ENCODE results near the gene MIF4GD. TPM values are rescaled to one million over a fixed set of nuclear protein-coding genes. Genes with fewer than 3 reads are reported as not detected.
"Not testable (repeated sequence)": the region's sequence is repeated elsewhere in the genome, so short reads cannot be mapped to it uniquely, and the experiment has no call there.

Gene MIF4GD
- total RNA-seq, 1 donor from 2014 or later, result 12.8 TPM

DNA sequence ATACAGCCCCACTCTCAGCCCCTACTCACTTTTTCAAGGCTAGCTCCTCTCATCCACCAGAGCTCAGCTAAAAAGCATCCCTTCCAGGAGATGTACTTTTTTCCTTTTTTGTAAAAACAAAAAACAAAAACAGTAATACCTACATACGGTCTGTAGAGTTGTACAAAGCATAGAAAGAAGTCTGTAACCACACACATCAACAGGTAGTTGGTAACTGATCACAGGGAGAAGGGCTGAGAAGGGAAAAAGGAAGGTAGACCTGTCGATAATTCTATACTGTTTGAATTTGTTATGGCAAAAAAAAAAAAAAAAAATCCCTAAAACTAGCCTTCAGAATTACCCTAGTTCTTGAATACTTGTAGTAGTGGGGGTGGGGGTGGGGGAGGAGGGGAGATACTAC is 17.3 kb upstream of the MIF4GD start:
- DNase-seq, result no peak

DNA sequence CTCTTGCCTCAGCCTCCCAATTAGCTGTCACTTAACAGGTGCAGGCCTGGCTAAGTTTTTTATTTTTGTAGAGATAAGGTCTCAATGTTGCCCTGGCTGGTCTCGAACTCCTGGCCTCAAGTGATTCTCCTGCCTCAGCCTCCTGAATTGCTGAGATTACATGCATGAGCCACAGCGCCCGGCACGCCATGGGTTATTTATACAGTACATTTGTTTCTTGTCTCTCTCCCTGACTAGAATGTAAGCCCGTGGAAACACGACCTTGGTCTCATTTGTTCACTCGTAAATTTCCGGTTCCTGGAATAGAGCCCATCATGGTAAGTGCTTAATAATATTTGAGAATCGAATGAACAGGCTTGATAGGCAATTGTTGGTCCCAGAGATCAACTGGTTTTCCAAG is 16.2 kb upstream of the MIF4GD start:
- no peak for DNase-seq

DNA sequence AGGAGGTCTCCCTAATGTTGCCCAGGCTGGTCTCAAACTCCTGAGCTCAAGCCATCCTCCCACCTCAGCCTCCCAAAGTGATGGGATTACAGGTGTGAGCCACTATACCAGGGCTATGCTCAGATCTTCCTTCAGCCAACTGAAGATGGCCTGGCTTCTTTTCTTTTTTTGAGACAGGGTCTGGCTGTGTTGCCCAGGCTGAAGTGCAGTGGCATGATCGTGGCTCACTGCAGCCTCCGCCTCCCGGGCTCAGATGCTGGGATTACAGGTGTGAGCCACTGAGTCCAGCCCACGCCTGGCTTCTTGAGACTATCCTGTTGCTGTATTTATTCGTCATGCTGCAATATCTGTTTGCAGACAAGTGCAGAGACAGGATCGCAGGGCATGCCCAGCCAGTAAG is 14.1 kb upstream of the MIF4GD start:
- no peak for DNase-seq

DNA sequence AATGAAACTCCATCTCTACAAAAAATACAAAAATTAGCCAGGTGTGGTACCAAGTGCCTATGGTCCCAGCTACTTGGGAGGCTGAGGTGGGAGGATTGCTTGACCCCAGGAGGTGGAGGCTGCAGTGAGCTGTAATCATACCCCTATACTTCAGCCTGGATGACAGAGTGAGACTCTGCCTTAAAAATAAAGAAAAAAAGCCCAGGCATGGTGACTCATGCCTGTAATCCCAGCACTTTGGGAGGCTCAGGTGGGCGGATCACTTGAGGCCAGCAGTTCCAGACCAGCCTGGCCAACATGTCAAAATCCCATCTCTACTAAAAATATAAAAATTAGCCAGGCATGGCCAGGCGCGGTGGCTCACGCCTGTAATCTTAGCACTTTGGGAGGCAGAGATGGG is 9.2 kb upstream of the MIF4GD start:
- DNase-seq, result not testable (repeated sequence)

DNA sequence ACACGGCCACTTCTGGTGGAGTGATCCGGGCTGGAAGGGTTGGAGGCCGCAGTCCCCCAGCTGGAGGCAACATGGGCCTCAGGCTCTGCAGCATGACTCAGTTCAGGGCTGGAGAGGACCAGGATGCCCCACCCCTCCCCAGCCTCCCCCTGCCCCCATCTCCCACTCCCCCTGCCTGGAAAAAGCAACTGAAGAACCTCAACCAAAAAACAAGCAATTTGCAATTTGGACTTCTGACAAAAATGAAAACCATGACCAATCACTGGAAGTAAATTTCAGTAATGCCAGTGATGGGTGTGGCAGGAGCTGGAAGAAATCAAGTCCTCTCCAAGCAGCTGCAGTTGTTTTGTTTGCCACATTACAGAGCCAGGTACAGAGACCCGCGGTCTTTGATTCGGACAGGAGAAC is 6.6 kb upstream of the MIF4GD start:
- no peak for DNase-seq

DNA sequence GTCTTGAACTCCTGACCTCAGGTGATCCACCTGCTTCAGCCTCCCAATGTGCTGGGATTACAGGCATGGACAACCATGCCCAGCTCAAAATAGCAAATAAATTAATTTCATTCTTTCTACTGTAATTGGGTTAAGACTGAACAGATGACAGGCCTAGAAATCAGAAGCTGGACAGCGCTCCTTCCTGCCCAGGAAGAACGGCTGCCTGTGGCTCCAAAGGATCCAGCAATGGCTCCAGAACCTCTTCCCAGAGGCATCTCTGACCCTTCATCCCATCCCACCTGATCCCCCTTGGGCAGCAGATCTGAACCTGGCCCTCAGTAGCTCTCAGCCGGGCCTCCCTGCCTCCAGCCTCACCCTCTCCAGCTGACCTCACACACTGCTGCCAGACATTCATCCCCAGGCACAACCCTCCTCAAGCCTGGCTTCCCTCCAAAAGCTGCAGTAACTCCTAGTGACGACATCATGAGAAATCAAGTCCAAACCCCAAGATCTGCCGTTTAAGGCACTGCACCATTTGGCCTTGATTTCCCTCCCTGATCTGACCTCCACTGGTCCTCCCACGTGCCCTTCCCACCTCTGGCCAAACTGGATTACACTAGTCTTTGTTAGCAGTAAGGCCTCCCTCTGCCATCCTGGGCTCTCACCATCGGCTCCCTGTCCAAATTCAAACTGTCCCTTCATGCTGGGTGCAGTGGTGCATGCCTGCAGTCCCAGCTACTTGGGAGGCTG is 3.1 kb upstream of the MIF4GD start:
- no peak for DNase-seq

DNA sequence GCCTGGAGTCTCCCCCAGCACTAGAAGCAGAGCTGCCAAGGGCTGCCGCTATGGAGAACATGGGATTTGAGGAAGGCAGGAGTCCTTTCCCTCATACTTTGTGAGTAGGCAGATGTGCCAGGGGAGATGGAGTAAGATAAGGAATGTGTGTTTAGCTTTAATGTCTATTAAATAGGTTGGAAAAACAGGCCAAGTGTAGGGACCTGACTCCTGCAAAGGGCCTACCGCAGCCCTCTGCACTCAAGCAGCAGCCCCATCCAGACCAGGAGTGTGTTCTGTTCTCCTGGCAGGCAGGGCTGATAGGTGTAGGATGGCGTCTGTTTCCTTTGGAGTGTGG is 1.8 kb upstream of the MIF4GD start:
- DNase-seq, result no peak

DNA sequence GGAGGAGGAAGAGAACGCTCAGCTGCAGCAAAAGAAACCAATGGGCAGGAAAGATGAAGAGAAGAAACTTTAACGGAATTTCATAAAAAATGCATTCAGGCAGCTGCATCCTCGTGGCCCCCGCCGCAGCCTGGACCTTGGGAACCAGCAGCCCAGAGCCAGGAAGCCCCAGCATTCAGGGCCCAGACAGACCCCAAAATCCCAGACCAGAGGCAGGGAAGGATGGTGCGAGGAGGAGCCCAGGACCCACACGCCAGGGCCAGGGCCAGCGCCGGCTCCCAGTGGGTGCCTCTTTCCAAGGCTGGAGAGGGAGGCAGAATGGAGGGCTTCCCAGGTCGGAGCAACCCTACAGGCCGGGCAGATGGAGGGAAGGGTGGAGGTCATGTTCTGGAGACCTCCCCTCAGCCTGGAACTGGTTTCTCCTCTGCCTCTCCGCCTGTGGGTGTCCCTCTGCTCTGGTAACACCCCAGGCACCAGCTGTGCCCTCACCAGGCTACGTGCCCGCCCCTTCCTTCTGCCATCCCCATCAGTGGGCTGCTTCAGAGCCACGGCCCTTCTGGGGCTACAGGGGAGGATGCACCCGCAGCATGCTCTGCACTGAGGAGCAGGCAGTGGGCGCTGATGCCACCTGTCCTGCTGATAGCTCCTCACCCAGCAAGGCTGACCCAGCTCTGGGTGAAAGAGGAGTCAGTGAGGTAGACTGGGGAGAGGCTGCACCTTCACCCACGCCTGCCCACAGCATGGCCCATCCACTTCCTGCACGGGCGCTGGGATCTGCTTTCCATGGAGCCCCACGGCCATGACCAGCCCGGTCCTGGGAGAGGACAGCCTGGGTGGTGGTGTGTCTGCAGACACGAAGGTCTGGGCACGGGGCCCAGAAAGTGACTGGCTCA is 1.2 kb upstream of the MIF4GD start:
- no peak for DNase-seq

DNA sequence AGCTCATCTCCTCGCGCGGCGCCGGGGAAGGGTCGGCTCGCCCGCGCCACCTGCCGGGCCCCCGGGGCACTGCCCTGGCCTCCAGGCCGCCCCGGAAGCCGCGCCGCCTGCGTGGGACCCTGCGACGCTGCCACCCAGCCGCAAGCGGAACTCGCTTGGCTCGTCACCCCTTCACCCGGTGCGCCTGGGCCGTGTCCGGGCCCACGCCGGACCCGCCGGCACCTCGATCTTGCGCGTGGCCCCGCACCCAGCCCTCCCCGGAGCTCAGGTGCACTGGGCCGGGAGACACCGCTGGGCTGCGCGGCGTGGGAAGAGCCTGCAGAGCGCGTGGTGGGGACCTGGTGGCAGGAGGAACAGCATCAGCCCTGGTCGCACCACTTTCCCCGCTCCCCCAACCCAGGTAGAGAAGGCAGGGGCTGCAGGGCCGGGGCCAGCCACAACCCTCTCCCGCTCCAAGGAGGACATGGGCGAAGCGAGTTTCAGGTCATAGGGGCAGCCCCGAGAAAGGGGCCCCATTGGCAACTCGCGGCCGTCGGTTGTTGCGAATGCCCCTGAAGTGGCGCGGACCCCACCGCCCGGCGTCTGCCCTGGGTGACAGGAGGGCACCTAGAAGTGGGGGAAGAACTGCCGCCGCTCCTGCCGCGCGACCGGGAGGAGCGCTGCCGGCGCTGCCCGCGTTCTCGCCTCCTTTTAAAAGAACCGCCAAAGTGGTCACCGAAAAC is 363 bp upstream of the MIF4GD start:
- DNase-seq, result peak; percentile 37

DNA sequence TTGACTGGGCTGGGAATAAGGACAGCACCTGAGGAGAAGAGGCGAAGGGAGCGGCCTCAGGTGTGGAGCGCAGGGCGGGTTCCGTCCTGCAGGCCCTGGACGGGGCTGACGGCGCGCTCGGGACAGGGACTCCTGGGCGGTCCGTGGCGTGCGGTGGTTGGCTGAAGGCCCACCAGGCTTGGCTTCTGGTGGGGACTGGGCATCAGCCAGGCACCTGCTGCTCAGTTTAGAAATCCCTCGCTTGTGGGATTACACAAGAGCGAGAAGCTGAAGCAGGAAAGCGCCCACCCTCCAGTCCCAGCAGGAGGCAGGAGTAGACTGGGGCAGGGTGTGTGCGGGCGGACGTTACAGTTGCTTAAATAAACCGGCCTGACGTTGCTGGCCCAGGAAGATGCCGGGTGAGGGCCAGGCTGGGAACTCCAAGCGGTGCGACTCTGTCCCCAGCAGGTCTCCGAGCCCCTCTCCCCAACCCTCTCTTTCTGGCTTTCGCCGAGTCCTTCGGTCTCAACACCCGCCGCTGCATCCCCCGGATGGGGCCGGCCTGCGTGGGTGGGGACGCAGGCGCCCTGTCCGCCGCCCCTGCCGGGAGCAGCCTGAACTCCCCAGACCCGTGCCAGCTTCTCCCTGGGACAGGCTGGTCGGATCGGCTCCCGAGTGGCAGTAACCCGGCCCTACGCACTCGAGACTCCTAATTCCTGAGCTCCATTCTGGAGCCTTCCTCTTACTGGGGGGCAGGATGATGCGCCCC is 639 bp downstream of the MIF4GD start:
- DNase-seq, result peak; percentile 76

DNA sequence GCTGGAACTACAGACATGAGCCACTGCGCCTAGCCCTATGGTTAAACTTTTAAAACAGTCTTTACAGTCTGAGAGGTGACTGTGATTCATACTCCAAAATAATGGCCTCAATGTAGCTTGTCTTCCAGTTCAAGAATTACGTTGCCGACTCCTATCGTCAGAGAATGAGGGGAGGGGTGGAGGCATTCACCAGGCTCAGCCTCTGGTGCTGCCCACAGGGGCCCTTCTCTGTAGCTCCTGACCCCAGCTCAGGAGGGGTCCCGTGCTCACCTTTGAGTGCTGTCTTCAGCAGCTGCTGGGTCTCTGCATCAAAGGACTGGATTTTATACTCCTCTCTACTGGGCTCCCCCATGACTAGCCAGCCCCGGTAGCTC is 1.2 kb downstream of the MIF4GD start:
- no peak for DNase-seq

DNA sequence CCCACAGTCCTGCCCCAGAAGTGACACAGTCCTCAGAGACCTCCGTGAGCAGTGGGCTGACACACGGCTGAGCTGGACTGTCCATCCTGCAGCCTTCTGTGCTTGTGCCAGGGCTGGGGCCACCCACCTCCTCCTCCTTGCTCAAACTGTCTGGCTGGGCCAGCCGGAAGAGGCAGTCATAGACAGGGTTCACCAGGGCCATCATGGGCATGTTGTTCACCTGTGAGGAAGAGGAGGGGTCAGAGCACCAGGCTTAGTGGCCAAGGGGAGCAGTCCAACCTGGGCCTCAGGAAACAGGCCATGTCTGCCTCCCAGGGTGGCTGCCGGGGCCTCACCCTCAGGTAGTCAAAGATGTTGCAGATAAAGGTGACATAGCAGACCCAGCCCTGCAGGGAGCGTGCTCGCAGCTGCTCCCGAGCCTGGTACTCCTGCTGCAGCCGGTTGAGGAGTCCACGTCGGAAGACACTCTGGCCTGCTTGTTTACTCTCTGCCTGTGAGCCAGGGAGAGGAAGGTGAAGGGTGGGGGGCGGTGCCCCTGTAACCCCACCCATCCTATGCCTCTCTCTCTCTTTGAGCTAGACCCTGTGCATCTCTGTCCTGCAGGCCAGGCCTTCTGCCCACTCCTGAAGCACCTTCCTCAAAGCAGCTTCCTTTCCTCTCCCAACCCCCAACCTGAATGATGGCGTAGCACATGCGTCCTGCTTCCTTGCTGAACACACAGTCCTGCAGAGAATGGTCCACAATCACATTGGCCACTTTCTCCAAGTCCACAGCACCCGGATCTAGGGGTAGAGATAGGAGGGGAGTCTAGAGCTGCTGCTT is 3.4 kb downstream of the MIF4GD start:
- no peak for DNase-seq

DNA sequence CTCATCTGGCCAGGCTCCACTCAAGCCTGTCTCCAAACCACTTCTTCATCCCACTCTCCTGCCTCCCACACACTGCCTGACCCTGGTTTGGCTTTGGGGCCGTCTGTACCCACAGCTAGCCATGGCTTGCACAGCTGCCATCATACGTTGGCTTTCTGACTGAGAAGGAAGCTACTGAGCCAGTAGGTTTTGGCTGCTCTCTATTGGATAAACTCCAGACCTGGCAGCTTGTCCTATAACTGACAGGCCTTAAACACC is 3.9 kb downstream of the MIF4GD start:
- no peak for DNase-seq

DNA sequence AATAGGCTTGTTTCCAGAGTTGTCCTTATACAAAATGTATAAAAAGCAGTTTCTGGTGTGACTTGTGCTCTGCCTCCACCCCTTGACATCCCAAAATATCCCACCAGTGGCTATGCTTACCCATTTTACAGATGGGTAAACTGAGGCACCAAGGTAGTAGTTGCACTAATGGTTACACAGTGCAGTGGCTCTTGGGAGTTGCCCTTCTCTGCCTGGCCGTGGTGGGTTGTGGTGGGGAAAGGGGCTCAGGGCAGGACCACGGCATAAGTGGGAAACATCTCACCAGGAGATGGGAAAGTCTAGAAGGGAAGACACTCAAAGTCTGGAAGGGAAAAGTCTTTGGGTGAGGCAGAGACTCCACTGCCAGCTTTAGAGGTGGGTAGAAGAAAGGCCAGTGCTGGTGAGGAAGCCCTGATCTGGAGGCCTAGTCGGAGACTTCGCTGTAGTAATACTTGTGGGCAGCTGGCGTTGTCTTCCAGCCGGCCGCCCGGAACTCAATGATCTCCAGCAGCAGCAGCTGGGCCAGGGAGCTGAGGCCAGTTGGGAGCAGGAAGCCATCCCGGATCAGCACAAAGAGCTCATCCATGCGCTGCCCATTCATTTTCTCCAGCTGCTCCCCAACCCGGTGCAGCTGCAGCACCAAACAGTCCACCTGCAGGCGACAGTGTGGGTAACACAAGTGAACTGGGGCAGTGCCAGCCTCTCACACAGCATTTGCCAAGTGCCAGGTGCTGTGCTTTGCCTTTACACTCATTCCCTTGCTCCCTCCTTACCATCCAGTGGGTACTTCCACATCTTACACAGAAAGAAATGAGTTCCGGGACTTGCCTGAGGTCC is 4.5 kb downstream of the MIF4GD start:
- DNase-seq, result no peak

DNA sequence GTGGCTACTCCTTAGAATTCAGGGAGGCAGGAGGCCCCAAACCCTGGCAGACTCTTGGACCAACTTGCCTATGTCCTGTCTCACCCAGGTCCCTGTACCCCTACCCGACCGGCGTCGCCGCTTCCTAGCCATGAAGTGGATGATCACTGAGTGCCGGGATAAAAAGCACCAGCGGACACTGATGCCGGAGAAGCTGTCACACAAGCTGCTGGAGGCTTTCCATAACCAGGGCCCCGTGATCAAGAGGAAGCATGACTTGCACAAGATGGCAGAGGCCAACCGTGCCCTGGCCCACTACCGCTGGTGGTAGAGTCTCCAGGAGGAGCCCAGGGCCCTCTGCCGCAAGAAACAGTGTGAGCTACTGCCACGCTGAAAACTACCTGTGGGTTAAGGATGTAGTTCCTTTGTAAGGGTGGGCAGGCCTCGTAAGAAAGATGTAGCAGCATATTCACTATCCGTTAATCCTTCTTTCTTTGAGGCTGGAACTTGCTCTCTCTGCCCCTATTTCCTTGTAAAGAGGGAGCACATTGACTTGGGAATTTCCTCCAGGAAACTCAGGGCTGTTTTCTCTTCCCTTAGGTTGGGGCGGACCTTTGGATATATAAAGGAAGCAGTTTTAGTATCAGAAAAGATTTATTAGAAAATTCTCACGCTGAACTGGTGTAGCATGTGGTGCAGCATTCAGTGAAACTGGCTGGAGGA is 5.3 kb downstream of the MIF4GD start:
- peak; percentile 94 for DNase-seq

DNA sequence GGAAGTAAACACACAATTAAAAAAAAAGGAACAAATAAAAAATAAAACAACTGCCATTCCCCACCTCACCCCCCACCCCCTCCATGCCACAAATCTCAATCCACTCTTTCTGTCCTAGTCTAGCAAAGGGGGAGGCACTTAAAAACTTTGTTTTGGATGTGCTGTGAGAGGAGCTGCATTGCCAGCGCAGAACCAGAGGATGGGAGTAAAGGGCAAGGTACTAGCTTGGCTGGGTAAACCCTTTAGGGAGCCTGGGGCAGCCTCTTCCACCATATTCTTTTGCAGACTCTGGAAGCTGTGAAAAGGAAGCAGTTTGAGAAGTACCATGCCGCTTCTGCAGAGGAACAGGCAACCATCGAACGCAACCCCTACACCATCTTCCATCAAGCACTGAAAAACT is 8.0 kb downstream of the MIF4GD start:
- no peak for DNase-seq

DNA sequence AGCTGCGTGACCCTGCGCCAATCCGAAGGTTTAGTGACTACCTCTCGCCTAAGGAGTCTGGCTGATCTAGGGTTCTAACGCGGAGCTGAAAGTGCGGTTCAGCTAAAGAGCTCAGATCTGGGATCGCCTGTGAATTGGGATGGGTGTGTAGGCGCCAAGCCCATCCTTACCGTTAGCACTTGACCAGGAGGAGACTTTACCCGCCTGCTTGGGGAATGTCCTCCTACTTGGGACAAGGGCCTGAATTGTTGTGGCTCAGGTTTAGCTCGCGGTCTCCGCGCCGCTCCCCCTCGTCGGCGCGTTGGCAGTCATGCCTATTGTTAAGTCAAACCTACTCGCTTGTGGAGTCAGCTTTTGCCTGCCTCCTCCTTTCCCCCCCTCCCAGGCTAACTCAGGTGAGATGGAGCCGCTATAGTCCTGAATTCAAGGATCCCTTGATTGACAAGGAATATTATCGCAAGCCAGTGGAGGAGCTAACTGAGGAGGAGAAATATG is 8.9 kb downstream of the MIF4GD start:
- no peak for DNase-seq

DNA sequence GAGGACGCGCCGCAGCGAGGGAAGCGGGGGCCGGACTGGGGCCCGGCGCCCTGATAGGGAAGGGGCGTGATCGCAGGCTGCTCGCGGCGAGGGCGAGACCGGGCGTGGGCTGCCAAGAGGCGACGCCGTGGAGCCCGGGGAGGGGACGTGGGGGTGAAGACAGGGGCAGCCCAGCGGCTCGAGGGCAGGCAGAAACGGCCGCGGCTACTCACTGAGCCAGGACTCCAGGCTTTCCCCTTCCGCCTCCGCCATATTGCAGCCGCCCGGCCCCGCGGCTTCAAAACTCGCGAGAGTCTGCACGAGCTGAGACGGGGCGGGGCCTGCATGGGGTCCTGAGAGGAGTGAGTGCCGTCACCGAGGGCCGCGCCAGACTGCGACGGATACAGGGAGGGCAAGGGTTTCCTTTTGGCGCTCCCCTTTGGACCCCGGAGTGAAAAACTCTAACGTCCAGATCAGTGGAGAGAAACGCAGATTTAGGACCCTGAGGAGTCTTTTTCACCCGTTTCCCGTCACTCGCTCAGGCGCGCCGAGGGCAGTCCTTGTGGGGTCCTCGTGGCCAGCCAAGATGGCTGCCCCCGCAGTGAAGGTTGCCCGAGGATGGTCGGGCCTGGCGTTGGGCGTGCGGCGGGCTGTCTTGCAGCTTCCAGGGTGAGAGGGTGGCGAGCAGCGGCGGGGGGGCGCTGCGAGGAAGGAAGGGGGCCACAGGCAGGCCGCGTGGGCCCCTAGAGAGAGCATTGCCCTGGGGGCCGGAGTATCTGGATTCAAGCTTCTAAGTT is 9.5 kb downstream of the MIF4GD start, which contains the start of the genes GGA3 and MRPS7:
Gene GGA3 (minus strand): TSS at position 271 of the 776 bp plus-strand sequence. CDS start 19 bp downstream, at position 252.
Gene MRPS7 (plus strand): TSS at position 544 of the 776 bp plus-strand sequence. CDS start 22 bp downstream, at position 566.
- DNase-seq, result peak; percentile 96

DNA sequence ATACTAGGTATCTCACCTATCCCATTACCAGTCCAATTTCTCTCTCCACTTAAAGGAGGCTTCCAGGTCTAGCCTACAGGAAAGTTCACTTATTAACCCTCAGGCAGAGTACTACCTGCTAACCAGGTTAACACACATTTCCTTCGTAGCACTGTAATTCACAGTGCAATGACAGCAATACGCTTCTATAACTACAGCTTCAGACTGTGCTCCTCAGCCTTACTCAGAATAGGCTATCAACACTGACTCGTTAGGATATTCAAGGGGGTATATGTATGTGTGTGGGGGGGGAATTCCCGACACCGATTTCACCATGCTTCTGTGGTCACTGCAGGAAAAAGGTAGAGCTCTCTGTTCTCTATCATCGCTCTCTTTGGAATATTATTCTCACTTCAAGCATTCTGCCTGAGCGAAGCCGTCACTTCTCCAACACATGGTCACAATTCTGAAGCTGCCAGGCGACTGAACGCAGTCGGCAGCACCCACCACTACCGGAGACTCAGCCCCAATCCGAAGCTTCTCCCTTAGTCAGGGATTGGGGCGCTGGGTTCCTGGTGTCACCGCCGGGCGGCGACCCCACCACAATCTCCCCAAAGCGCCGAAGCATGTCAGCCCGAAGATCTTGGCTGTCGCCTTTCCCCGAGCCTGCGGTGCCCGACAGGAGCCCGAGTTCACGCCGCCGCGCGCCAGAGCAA is 10.2 kb downstream of the MIF4GD start:
- DNase-seq, result no peak

Data from dermis blood vessel endothelial cell (primary cell).